DMS 273 (cell line): ENCODE data around the gene CST4.
"Not testable (repeated sequence)": the region's sequence is repeated elsewhere in the genome, so short reads cannot be mapped to it uniquely, and the experiment has no call there.

Experiments used
- DNase-seq: peaks from one replicate; lab custom pipeline; 2025; ENCODE audit not compliant: unreplicated experiment; lab: John Stamatoyannopoulos, UW

CST4 gene

GRCh38 chr20:23662276-23662870 lies 26.5 kb downstream of the CST4 start:
- DNase-seq = no peak

- DNase-seq = no peak
Observed at GRCh38 chr20:23661002-23661429, 27.8 kb downstream of the CST4 start.

GRCh38 chr20:23659989-23660837 lies 28.6 kb downstream of the CST4 start:
- peak; percentile 89 for DNase-seq

- not testable (repeated sequence) for DNase-seq
Observed at GRCh38 chr20:23659610-23659988, 29.2 kb downstream of the CST4 start.

- DNase-seq = no peak
Observed at GRCh38 chr20:23658989-23659609, 29.7 kb downstream of the CST4 start.

GRCh38 chr20:23658336-23658735 lies 30.5 kb downstream of the CST4 start:
- no peak for DNase-seq

GRCh38 chr20:23657202-23657601 lies 31.6 kb downstream of the CST4 start:
- no peak for DNase-seq

GRCh38 chr20:23656372-23656771 lies 32.5 kb downstream of the CST4 start:
- no peak for DNase-seq

- no peak for DNase-seq
Observed at GRCh38 chr20:23655491-23656211, 33.2 kb downstream of the CST4 start.

- DNase-seq = no peak
Observed at GRCh38 chr20:23654717-23655116, 34.1 kb downstream of the CST4 start.

GRCh38 chr20:23654000-23654399 lies 34.8 kb downstream of the CST4 start:
- peak; percentile 31 for DNase-seq

GRCh38 chr20:23653400-23653938 lies 35.4 kb downstream of the CST4 start:
- DNase-seq = no peak

- no peak for DNase-seq
Observed at GRCh38 chr20:23652926-23653325, 35.9 kb downstream of the CST4 start.

- DNase-seq = no peak
Observed at GRCh38 chr20:23652371-23652770, 36.5 kb downstream of the CST4 start.

GRCh38 chr20:23651117-23651516 lies 37.7 kb downstream of the CST4 start:
- DNase-seq = no peak

- no peak for DNase-seq
Observed at GRCh38 chr20:23649830-23650417, 38.9 kb downstream of the CST4 start.

- DNase-seq = no peak
Observed at GRCh38 chr20:23649242-23649641, 39.6 kb downstream of the CST4 start.

GRCh38 chr20:23647346-23647745 lies 41.5 kb downstream of the CST4 start:
- no peak for DNase-seq

- no peak for DNase-seq
Observed at GRCh38 chr20:23646106-23646873, 42.5 kb downstream of the CST4 start.

GRCh38 chr20:23645575-23645974 lies 43.3 kb downstream of the CST4 start:
- DNase-seq = no peak
